Neural cell (in vitro differentiated cells): ENCODE results near the gene NFAM1. TPM values are rescaled to one million over a fixed set of nuclear protein-coding genes. Genes with fewer than 3 reads are reported as not detected.
A peak's percentile ranks its signal among the peaks of the same experiment; 100 is the strongest.

ENCODE experiments used
- H2AFZ ChIP-seq: fragments of 200-600, 300-800 bp; sonication (generic), shearing (Covaris generic); 2 replicates; pipeline ENCODE4 v1.6.0; 2014; ENCODE audit warnings: low read depth, mild to moderate bottlenecking, antibody characterized with exemption, low read length, moderate library complexity
- H3F3A ChIP-seq: fragments of 200-600 bp; shearing (Covaris generic); 2 replicates; pipeline ENCODE4 v1.6.1; 2016; ENCODE audit warnings: mild to moderate bottlenecking, moderate library complexity, mixed read lengths, antibody characterized with exemption, low read length; ENCODE audit not compliant: insufficient read depth, poor library complexity, severe bottlenecking
- H3K27ac ChIP-seq: fragments of 200-600, 300-800 bp; sonication (generic), shearing (Covaris generic); 2 replicates; pipeline ENCODE4 v1.5.1; 2014; ENCODE audit warnings: mild to moderate bottlenecking, low read length, moderate library complexity
- H3K27me3 ChIP-seq: fragments of 300-800, 200-600 bp; sonication (generic), shearing (Covaris generic); 2 replicates; pipeline ENCODE4 v1.6.0; 2014; ENCODE audit warnings: mild to moderate bottlenecking, low read depth, low read length, moderate library complexity; ENCODE audit not compliant: insufficient read depth
- H3K36me3 ChIP-seq: fragments of 300-800, 200-600 bp; sonication (generic), shearing (Covaris generic); 2 replicates; pipeline ENCODE4 v1.5.1; 2014; ENCODE audit warnings: mild to moderate bottlenecking, antibody characterized with exemption, low read length, moderate library complexity; ENCODE audit not compliant: insufficient read depth
- H3K4me2 ChIP-seq: fragments of 300-800, 200-600 bp; sonication (generic), shearing (Covaris generic); 2 replicates; pipeline ENCODE4 v1.6.0; 2014; ENCODE audit warnings: mild to moderate bottlenecking, low read length
- H3K4me3 ChIP-seq: fragments of 300-800, 200-600 bp; sonication (generic), shearing (Covaris generic); 2 replicates; pipeline ENCODE4 v1.5.1; 2014; ENCODE audit warnings: mild to moderate bottlenecking, low read length, moderate library complexity
- H3K79me2 ChIP-seq: fragments of 200-600 bp; shearing (Covaris generic); replicated peaks from 2 replicates; pipeline ENCODE4 v1.6.0; 2014; ENCODE audit warnings: mild to moderate bottlenecking, low read length, moderate library complexity; ENCODE audit not compliant: insufficient read depth
- H3K9ac ChIP-seq: fragments of 300-800, 200-600 bp; sonication (generic), shearing (Covaris generic); 2 replicates; pipeline ENCODE4 v1.6.1; 2016; ENCODE audit warnings: mild to moderate bottlenecking, low read length, mixed read lengths
- H3K9me2 ChIP-seq: fragments of 200-600 bp; shearing (Covaris generic); 2 replicates; pipeline ENCODE4 v1.6.1; 2016; ENCODE audit warnings: mild to moderate bottlenecking, low read length, mixed read lengths; ENCODE audit not compliant: insufficient read depth
- H3K9me3 ChIP-seq: fragments of 200-600, 300-800 bp; sonication (generic), shearing (Covaris generic); 2 replicates; pipeline ENCODE4 v1.6.1; 2016; ENCODE audit warnings: mild to moderate bottlenecking, mixed run types, low read length, moderate library complexity, mixed read lengths
- H4K20me1 ChIP-seq: fragments of 200-600 bp; shearing (Covaris generic); 2 replicates; pipeline ENCODE4 v1.6.1; 2016; ENCODE audit warnings: mild to moderate bottlenecking, mixed run types; ENCODE audit not compliant: insufficient read depth
- EP300 ChIP-seq: fragments of 450-650 bp; conservative IDR thresholded peaks from 2 replicates; pipeline ENCODE4 v1.6.1; 2014; ENCODE audit warnings: antibody characterized with exemption, mild to moderate bottlenecking, moderate library complexity; ENCODE audit not compliant: poor library complexity, severe bottlenecking
- EZH2 ChIP-seq: fragments of 200-600, 300-800 bp; shearing (Covaris generic), sonication (generic); IDR thresholded peaks from 2 replicates; pipeline ENCODE4 v1.6.1; 2014; ENCODE audit warnings: antibody characterized with exemption, low read length, borderline replicate concordance, mild to moderate bottlenecking; ENCODE audit not compliant: insufficient read depth, poor library complexity, severe bottlenecking
- MXI1 ChIP-seq: fragments of 450-650 bp; conservative IDR thresholded peaks from 2 replicates; pipeline ENCODE4 v1.6.1; 2014; ENCODE audit warnings: antibody characterized with exemption, mild to moderate bottlenecking; ENCODE audit not compliant: poor library complexity, severe bottlenecking
- POLR2AphosphoS5 ChIP-seq: IDR thresholded peaks from 2 replicates; pipeline ENCODE4 v1.6.1; 2012
- RAD21 ChIP-seq: fragments of 450-650 bp; conservative IDR thresholded peaks from 2 replicates; pipeline ENCODE4 v1.6.1; 2014; ENCODE audit warnings: antibody characterized with exemption, mild to moderate bottlenecking, moderate library complexity
- REST ChIP-seq: IDR thresholded peaks from 2 replicates; pipeline ENCODE4 v1.6.1; 2012; ENCODE audit warnings: borderline replicate concordance
- SMC3 ChIP-seq: fragments of 450-650 bp; conservative IDR thresholded peaks from 2 replicates; pipeline ENCODE4 v1.6.1; 2014; ENCODE audit warnings: antibody characterized with exemption, mild to moderate bottlenecking, moderate library complexity; ENCODE audit not compliant: poor library complexity
- TAF1 ChIP-seq: IDR thresholded peaks from 2 replicates; pipeline ENCODE4 v1.6.1; 2012; ENCODE audit warnings: low read depth
- polyA plus RNA-seq: library from polyadenylated mRNA; depleted of rRNA; stranded (reverse); fragments of >200 nt; gene quantifications from 2 replicates; pipeline ENCODE4 v1.2.3, GENCODE V29; 2014
- TF ChIP-seq, protein P1 (sequence below): fragments of 450-650 bp; IDR thresholded peaks from 2 replicates; pipeline ENCODE4 v1.5.1; 2014; ENCODE audit warnings: antibody characterized with exemption, mild to moderate bottlenecking, moderate library complexity; ENCODE audit not compliant: poor library complexity, severe bottlenecking

Gene NFAM1
- polyA plus RNA-seq, 1 donor from 2014 or later = 0.05 TPM

DNA sequence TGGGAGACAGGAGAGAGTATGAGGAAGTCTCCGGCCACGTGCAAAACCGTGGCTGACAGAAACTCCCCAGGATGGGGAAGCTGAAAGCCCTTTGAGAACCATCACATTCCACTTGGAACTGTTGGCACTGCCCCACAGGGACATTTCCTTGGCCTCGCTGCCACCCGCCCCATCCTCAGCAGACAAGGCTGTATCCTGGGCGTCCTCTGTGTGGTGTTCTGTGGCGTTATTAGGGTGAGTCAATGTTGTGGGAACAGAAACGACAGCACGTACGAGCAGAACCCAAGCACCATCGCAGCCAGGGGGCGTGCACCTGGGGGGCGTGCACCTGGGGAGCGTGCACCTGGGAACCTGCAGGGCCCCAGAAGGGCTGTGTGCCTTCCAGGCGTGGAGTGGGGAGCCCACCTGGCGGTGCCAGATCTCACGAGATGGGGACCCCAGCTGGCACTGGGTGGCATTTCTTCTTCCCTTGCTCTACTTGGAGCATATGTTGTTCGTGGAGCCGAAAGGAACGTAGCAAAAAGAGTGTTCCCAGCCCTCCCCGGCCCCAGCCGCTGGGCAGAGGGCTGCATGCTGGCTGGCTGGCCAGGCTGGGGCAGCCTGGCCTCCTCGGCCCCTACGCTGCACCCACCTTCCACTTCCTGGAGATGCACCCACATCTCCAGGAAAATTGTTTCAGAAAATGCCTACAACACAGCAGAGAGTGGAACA, 35.4 kb downstream of the NFAM1 start:
- Histone ChIP-seq H3K27me3 (no peaks in the 10 kb centered on the region), H2AFZ (no peak overlapping the region), H3K4me2 (no peak overlapping the region), H3F3A (no peaks in the 10 kb centered on the region), H3K9me3 (no peaks in the 10 kb centered on the region), H3K27ac (no peak overlapping the region), H3K4me3 (no peak overlapping the region), H3K9ac (no peak overlapping the region), H3K9me2 (no peaks in the 10 kb centered on the region), H4K20me1 (no peaks in the 10 kb centered on the region), H3K79me2 (no peaks in the 10 kb centered on the region), H3K36me3 (no peaks in the 10 kb centered on the region)
- TF ChIP-seq EP300 (no peak), REST (no peak), SMC3 (no peak), MXI1 (no peak), RAD21 (no peak), POLR2AphosphoS5 (no peak), EZH2 (no peak), TAF1 (no peak)
- TF ChIP-seq, protein P1, sequence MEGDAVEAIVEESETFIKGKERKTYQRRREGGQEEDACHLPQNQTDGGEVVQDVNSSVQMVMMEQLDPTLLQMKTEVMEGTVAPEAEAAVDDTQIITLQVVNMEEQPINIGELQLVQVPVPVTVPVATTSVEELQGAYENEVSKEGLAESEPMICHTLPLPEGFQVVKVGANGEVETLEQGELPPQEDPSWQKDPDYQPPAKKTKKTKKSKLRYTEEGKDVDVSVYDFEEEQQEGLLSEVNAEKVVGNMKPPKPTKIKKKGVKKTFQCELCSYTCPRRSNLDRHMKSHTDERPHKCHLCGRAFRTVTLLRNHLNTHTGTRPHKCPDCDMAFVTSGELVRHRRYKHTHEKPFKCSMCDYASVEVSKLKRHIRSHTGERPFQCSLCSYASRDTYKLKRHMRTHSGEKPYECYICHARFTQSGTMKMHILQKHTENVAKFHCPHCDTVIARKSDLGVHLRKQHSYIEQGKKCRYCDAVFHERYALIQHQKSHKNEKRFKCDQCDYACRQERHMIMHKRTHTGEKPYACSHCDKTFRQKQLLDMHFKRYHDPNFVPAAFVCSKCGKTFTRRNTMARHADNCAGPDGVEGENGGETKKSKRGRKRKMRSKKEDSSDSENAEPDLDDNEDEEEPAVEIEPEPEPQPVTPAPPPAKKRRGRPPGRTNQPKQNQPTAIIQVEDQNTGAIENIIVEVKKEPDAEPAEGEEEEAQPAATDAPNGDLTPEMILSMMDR = no peak

DNA sequence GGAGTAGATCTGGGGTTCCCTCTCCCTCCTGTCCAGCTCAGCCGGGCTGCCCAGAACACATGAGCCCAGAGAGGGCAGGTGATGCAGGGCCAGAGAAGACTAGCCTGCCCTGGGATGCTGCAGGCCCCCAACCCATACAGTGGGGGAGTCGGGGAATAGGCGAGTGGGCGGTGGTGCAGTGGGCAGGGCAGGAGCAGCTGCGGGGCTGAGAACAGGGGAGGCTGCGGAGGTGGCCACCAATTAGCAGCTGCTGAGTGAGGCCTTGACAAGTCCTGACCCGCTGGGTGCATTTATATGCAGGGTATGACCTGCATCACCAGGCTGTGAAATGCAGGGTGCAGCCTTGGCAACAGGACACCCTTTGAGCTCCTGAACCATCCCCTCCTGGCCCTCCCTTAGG, 43.1 kb downstream of the NFAM1 start:
- H3K9ac ChIP-seq = peak overlapping the region; percentile 67
- H3K79me2 ChIP-seq = no peaks in the 10 kb centered on the region
- no peak overlapping the region for H3K4me2 ChIP-seq
- no peaks in the 10 kb centered on the region for H4K20me1 ChIP-seq
- peak overlapping the region; percentile 14 for H2AFZ ChIP-seq
- H3K4me3 ChIP-seq = peak overlapping the region; percentile 39
- no peak for TF ChIP-seq RAD21
- TF ChIP-seq, protein P1 = no peak
- TF ChIP-seq EZH2 = no peak
- no peak for TF ChIP-seq TAF1
- TF ChIP-seq SMC3 = no peak
- no peak for TF ChIP-seq EP300
- TF ChIP-seq POLR2AphosphoS5 = no peak
- TF ChIP-seq REST = no peak
- no peak for TF ChIP-seq MXI1
- H3K36me3 ChIP-seq = no peaks in the 10 kb centered on the region
- peaks cover 5% of the 10 kb centered on the region for H3F3A ChIP-seq
- no peaks in the 10 kb centered on the region for H3K9me3 ChIP-seq
- H3K9me2 ChIP-seq = no peaks in the 10 kb centered on the region
- H3K27me3 ChIP-seq = no peaks in the 10 kb centered on the region
- H3K27ac ChIP-seq = peak overlapping the region; percentile 95
